HG02973 (cell line): ENCODE results near the gene ULBP2.
"Not testable (repeated sequence)": the region's sequence is repeated elsewhere in the genome, so short reads cannot be mapped to it uniquely, and the experiment has no call there.

Source experiments
- ATAC-seq: cut with Tn5 transposase; IDR thresholded peaks from one replicate; pipeline ENCODE4 v1.9.1; 2021; ENCODE audit warnings: moderate library complexity; ENCODE audit not compliant: unreplicated experiment

ULBP2 gene

DNA sequence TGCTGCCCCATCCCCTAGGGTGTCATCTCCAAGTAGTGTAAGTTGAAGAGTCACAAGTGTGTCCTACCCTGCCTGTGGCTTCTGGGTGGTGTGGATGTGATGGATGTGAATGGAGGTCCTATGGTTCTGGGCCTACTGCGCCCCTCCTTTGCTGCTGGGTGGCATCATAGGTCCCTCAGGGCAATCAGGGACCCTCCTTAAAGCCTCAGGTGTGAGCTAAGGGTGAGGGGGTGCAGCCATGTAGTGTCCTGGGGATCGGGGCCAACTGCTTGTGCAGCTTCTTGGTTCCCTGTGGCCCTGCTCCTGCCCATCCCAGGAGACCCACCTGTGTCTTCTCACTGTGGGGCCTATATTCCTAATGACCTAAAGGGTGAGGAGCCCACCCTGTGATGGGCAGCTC lies 24.5 kb downstream of the ULBP2 start:
- ATAC-seq, result not testable (repeated sequence)

DNA sequence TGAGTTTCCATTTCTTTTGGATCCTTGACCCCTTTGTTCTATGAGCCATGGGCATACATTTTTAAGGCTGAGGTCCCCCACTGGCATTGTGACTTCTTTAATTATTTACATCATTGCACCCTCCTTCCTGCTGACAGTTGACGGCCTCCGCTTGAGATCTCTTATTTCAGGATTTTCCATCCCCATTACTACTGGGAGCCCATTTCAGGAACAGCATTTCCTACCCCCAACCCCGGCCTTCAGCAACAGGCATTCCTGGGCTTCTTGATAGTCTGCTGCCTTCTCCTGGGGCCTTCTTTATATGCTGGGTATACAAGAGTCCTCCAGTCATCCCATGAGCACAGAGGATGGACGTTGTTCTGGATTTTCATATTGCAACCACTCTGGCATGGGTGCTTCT lies 25.8 kb downstream of the ULBP2 start:
- ATAC-seq, result no peak

DNA sequence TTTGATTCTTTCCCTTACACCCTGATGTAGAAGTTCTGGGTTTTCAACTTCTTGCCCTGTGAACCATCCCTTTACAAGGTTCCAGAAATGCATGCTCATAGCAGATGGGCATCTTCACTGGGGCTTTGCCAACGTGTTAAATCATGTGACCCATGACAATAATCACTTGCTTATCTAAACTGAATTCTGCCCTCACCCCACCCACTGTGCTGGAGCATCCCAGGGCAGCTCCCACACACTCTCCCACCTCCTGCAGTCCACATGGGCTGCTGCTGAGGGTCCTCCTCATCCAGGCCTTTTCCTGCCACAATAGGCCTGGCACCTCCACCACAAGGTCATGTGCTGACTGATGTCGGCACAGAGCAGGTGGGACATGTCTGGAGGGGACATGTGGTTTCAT lies 26.2 kb downstream of the ULBP2 start:
- not testable (repeated sequence) for ATAC-seq

DNA sequence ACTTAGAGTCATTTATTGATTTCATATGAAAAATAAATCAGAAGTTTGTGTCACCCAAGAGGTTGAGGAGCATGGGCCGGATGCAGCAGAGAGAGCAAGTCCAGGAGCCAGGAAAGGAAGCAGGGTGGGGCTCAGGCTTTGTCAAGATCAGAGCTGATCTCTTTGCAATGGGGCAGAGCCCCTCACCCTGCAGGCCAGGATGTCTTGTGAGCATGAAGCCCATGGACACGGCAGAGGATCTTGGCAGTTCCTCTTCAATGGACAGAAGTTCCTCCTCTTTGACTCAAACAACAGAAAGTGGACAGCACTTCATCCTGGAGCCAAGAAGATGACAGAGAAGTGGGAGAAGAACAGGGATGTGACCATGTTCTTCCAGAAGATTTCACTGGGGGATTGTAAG lies 27.1 kb downstream of the ULBP2 start:
- ATAC-seq, result not testable (repeated sequence)

DNA sequence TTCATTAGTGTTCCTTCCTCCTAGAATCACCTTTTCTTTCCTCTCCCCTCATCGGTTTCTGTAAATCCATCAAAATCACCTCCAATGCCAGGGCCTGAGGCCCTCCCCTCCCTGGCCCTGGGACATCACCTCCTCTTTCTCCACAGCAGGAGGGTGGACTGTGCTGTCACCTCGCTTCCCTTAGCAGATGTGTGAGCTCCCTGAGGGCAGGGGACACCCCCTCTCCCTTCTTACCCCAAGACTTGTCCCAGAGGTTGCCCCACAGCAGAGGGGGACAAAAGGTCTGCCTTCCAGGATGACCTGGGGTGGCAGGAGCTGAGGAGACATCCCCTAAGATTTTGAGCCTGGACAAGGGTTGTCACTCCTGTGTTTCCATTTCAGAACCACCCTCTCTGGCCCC lies 27.8 kb downstream of the ULBP2 start:
- no peak for ATAC-seq

DNA sequence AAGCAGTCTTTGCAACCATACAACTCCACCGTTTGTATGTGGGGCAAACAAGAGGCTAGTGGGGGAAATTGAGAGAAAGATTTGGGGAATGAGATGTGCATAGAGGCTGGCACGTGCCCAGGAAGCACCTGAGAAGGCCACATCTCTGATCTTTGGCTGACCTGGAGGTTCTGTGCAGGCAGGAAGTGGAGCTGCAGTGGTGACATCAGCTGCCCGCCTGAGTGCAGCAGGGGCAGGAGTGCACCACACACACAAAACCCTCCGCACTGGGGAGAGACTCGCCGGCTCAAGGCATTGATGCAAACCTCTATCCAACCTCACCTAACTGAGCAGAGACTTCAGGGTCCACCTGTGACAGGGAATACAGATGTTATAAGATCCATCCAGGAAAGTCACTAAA lies 32.6 kb downstream of the ULBP2 start:
- ATAC-seq, result not testable (repeated sequence)

DNA sequence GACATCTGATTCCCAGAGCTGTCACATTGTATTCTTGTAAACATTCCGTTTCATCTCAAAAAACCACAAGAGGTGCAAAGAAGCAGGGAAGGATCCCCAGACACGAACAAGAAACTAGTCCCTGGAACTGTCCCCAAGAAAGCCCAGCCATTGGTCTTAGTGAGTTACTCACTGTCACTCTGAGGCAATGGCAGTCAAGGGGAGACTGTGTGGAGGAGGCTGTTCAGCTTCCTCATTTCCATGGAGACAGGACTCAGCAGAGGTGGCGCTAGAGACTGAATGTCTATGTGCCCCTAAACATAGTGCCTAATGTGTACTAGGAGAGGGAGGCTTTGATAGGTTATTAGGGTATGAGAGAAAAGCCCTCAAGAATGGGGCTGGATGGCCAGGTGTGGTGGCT lies 33.0 kb downstream of the ULBP2 start:
- ATAC-seq, result no peak

DNA sequence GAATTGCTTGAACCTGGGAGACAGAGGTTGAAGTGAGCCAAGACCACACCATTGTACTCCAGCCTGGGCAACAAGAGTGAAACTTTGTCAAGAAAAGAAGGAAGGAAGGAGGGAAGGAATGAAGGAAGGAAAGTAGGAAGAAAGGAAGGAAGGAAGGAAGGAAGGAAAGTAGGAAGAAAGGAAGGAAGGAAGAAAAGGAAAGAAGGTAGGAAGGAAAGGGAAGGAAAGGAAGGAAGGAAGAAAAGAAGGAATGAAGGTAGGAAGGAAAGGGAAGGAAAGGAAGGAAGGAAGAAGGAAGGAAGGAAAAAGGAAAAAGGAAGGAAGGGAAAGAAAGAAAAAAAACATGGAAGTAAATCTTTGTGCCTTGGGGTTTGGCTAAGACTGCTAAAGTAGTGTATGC lies 33.6 kb downstream of the ULBP2 start:
- ATAC-seq, result no peak

DNA sequence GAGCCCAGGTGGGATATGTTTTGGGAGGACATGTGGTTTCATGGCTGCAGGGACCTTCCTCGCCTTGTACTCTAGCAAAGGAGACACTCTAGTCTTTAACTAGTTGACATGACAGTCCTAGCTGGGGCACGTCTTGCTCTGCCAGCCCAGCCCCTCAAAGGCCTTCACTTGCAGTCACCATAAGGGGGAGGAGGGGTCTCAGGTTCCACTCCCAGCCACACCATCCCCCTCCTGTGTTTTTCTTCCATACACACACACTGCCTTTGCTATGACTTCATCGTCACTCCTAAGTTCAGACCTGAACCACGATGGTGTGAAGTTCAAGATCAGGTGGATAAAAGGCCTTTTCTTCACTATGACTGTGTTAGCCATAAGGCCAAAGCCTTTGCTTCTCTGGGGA lies 35.4 kb downstream of the ULBP2 start:
- no peak for ATAC-seq

DNA sequence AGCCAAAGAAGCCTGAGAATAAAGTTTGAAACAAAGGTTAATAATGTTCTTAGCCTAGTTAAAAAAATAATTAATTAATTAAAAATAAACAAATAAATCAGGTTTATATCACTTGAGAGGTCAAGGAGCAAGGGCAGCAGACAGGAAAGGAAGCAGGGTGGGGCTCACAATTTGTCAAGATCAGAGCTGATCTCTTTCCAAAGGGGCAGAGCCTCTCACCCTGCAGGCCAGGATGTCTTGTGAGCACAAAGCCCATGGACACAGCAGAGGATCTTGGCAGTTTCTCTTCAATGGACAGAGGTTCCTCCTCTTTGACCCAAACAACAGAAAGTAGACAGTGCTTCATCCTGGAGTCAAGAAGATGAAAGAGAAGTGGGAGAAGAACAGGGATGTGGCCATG lies 36.8 kb downstream of the ULBP2 start:
- no peak for ATAC-seq

DNA sequence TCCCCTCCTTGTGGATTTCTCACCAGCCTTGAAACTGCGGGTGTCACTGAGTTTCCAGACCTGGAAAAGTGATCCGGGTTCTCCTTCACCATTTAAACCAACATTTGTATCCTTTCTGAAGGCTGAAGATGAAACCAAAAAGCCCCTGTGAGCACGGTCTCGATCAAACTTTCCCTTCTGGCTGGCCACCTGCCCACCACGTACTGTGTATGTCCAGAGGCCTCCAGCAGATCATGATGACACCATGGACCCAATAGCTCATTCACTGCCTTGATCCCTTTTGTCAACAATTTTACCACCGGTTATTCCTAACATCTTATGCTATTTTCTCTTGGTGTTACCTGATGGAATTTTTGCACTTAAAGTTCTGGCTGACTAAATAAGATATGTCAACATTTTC lies 37.5 kb downstream of the ULBP2 start:
- ATAC-seq, result no peak

DNA sequence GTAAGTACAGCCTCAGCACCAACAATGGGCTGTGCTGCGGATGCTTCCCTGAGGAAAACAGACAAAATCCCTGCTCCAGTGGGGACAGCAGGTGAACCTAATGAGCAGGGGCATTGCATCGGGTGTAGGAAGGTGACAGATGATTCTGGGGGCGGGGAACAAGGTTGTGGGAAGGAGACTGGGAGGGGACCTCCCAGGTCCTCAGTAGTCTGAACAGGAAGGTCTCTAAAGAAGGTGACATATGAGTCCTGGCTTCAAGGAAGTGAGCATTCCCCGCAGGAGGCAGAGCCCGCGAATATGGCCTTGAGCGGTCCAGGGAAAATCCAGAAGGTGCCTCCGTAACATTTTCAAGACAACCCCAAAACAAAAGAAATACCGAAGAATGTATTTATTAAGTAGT lies 41.3 kb downstream of the ULBP2 start:
- no peak for ATAC-seq

DNA sequence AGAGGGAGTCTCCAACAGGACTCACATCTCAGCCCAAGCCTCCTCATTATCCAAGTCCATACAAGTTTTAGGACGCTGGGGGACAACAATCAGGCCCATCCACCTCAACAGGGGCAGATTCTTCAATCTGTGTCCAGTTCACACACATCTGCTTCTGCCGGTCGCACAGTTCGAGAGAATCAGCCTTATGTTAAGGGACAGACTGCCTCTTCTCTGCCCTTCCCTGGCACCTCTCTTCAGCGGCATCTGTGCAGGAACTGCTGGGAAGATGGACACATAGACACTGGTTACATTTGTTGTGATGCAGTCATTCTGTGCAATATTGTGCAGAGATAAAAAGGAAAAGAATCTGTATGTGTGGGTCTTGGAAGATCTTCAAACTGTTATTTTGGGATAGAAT lies 43.0 kb downstream of the ULBP2 start:
- no peak for ATAC-seq

DNA sequence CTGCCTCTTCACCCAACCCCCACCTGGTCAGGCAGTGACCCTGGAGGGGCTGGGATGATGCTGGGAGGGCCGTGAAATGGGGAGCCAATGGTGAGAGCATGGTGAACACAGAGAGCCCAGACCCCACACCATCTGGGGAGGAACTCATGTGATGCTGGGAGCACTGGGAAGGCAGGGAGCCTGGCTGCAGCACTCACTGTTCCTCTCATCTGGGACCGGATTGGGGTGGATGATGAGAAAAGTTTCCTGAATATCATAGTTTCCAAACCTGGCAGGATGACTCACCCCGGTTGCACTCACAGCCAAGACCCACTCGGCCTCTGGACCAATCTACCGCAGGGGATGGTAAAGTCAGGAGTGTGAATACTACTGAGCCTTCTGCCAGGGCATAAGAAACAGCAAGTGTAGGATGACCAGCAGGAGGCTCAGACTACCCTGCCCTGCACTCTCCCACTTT lies 43.7 kb downstream of the ULBP2 start:
- ATAC-seq, result no peak

DNA sequence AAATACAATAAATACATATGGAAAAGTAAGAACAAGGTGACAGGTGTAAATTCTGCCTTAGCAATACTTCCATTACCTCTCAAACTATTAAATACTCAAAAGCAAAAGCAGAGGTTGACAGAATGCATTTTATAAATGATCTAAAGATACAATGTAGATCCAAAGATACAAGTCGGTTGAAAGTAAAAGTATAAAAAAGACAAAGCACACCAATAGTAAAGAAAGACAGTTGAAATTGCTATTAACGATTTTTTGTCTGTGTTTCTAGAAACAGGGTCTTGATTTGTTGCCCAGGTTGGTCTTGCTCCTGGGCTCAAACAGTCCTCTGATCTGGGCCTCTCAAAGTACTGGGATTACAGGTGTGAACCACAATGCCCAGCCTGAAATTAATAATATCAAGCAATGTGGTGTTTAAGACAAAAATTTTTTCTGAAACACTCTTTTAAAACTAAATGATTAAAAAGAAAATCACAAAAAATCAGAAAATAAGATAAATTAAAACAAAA lies 45.8 kb downstream of the ULBP2 start:
- no peak for ATAC-seq

DNA sequence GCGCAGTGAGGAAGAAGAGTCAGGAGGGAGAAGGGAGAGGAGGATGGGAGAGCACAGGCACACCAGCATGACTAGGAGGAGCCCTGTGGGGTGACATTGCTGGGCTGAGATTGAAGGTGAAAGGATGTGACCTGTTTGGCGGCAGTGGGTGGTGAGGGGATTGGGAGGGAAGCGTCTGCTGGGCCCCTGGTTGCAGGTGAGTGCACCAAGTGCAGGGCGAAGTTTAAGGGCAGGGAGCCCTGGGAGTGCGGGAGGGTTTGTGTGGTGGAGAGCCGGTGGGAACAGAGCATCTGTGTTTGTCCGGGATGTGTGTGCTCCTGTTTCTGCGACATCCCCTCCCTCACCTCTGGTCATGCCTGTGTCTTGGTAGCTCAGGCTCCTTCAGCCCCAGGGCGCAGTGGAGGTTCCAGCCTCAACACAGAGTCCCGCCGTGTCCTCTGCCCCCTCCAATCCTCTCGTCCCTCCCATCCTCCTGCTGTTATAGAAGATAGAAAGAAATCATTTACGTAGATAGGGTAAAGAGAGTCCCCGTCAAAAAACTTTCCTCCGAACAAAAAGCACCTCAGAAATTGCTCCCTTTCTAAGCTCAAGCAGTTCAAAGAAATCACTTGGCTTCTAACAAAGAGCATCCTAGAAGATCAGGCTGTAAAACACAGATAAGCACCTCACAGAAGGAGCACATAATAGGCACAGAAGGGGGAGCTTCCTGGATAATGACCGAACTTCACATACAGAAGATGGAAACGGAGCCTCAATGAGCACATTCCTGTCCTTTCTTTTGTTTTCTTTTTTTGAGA lies 46.9 kb downstream of the ULBP2 start:
- no peak for ATAC-seq

DNA sequence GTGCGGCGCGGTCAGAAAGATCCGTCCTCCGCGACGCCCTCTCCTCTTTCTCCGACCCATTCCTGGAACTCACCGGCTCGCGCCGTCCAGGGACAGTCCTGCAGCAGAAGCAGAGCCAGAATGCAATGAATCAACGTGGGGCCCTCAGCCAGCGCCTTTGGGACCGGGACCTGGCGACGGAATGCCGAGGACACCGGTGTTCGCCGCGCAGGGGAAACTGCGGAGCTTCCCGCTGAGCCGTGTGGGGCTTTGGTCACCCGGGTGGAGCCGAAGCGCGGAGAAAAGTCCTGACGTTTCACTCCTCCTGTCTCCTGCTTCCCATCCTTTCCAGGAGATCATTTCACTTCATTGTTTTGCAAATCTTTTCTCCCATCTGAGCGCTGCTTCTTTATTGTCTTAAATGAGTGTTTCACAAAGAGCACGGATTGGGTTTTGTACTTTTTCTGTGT lies 48.4 kb downstream of the ULBP2 start:
- no peak for ATAC-seq

DNA sequence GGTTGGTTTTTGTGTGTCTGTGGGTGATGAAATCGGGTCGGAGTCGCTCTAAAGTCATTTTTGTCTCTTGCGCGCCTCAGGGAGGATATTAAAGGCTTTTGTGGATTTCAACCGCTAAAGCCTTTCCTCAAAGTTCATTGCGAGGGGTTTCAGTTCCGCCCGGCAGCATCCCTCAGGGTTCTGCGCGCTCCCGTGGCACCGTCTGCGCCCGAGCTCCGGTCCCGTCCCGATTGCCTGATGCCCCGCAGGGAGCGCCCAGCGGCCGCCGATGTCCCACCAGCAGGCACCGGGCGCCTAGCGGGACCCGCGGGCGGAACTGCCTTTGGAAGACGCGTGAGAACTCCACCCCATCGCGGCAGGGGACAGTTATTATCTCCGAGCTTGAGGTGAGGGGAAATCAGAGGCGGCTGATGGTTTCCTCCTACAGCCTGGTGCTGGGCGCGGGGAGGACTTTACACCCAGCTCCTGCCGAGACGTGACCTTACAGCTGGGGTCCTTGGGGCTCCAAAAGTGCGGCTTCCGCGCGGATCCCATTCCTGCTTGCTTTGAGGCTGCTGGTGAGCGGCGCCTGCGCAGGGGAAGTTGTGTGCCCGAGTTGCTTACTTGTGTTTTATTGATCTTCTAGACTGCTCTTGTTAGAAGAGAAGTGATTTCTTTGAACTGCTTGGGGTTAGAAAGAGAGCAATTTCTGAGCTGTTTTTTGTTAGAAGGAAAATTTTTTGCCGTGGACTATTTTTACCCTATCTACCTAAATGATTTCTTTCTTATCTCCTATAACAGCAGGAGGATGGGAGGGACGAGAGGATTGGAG lies 49.1 kb downstream of the ULBP2 start:
- ATAC-seq, result no peak

DNA sequence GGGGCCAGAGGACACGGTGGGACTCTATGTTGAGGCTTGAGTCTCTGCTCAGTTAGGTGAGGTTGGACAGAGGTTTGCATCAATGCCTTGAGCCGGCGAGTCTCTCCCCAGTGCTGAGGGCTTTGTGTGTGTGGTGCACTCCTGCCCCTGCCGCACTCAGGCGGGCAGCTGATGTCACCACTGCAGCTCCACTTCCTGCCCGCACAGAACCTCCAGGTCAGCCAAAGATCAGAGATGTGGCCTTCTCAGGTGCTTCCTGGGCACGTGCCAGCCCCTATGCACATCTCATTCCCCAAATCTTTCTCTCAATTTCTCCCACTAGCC lies 49.6 kb downstream of the ULBP2 start:
- not testable (repeated sequence) for ATAC-seq

DNA sequence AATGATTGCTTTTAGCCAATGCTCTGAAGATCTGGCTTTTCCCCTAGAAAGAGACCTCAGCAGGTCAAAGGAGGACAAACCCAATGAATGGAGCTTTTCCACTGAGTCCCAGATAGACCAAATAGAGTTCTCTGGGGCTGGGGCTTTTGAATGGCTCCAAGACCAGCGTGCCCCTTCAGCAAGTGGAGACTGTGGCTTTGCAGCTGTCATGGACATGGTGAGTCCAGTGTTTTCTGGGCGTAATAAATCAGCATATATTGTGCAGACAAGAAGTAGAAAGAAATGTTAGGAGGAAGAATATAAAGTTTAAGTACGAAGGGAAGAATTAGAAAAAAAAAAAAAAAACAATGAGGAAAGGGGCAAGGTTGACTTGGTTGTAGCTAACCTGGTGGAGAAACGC lies 50.0 kb downstream of the ULBP2 start:
- no peak for ATAC-seq

DNA sequence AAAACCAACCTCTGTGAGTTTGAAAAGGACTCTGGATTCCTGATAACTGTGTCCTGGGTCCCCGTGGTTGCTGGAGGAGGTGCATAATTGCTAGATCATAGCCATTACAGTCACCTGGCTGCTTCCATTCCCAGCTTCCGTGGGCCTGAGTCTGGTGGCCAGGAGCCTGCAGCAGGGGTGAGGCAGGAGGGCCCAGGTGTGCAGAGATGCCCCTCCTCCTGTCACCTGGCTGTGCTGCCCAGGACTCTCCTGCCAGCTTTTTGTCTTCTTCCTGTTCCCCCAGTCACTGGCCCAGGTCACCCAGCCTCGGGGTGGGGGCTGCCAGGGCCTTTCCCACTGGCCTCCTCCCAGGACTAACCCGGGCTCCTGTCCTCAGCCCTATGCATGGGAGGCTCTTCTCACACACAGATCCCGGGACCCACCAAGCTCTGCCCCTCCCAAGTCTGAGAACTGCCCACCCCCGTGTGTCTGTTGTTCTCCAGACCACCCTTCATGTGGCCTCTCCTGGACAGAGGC lies 53.5 kb downstream of the ULBP2 start:
- ATAC-seq, result no peak

DNA sequence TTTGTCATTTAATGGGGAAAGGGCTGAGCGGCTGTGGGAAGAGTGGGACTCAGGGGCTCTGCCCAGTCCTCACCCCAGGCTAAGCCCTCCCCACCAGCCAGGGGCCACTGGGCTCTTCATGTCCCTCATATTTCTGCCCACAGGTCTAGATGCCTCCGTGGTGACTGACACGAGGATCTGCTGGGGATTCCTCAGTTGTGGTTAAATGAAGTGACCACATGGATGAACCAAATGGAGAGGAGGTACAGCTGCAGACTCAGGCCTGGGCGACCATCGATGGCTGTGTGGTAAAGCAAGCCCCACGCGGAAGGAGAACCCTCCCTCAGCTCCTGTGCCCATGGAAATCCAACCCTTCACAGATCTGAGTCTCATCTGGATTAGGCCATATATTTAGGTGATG lies 54.2 kb downstream of the ULBP2 start:
- no peak for ATAC-seq
